HS-5 (cell line): ENCODE results near the gene SHISA9.

Experiments used
- DNase-seq: peaks from one replicate; pipeline ENCODE4 v3.0.0-alpha.2; 2012; ENCODE audit warnings: low read depth

SHISA9 gene

GRCh38 chr16:13076878-13077277 is 175.5 kb downstream of the SHISA9 start:
- DNase-seq: no peak

GRCh38 chr16:13077816-13078215 is 176.4 kb downstream of the SHISA9 start:
- DNase-seq: no peak

DNA sequence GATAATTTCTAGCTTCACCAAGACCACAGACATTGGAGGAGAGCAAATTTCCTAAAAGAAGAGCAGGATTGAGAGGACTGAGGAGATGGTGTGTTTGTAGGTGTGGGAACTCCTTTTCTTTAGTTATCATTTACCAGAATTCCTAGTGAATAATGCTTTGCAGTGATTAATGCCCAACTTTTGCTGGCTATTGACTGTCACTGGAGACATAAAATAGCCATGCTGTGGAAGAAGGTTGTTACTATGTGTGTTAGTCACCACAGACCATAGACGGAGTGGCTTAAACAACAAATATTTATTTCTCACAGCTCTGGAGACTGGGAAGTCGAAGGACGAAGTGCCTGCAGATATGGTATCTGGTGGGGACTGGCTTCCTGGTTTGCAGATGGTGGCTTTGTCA is 179.1 kb downstream of the SHISA9 start:
- no peak for DNase-seq

DNA sequence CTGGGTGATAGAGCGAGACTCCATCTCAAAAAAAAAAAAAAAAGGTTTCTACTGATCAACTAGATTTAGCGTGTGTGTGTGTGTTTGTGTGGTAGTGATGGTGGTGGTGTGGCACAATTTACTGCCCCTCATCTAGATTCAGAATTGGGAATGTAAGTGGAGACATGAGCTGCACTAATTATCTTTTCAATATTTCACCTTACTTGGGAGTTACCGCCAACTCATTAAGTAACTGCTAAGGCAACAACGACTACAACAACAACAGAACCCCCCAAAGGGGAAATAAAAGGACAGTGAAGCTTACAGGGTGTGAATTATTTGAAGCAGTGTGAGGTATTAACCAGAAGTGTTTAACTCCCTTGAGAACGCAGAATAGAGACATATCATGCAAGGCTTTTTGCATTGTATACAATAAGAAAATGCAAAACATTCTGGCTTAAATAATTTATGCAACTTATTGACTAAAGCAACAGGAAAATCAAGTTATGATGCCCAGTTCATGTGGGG is 180.5 kb downstream of the SHISA9 start:
- no peak for DNase-seq

- DNase-seq: no peak
Observed at GRCh38 chr16:13083681-13084080, 182.3 kb downstream of the SHISA9 start.

DNA sequence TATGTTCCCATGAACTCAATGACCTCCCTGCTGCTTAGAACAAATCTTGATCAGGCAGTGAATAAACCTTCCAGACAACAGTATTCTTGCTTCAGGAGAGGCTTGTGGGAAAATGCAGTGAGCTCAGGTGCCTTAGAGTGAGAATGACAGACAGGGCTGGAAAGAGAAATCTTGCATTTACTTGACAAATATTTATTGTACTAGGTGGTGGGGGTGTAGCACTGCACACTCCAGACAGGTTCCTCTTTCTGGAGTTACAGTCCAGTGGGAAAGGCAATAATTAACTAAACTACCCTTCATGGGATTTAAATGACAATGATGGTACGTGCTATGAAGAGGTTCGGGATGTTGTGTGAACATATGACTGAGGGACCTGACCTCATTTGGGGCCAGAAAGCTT is 182.9 kb downstream of the SHISA9 start:
- no peak for DNase-seq

- DNase-seq: no peak
Observed at GRCh38 chr16:13093661-13094060, 192.3 kb downstream of the SHISA9 start.

DNA sequence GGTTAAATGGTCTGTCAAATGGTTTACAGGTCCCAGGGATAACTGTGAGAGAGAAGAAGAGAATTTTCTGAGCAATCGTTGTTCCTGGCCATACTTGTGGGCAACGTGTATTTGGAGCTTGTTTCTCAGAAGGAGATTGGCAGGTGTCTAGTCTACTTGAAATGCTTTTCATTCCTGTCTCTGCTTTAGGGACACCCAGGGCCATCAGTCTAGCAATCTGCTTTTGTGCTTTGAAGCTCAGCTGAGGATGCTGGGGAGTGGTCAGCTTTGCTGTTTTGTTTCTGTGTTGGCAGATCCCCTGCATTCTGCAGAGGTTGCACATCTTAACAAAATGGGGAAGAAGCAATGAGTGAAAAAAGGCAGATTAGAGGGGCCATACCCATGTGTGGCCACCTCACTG is 193.7 kb downstream of the SHISA9 start:
- no peak for DNase-seq

DNA sequence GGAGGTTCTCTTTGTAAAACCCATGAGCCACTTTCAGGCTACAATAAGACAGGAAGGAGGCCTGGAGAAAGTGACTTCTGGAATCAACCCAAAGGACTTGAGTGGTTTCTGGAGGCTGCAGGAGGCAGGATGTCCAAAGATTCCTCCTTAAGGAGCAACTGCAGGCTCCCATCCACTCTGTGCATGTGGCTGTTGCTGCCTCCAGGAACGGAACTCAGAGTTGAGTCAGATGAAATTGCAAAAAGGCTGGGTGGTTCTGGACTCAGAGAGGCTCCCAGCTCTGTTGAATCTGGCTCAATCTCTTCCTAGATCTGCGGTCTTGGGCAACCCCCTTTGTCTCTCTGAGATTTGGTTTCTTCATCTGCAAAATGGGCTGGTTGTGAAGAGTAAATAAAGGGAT is 197.1 kb downstream of the SHISA9 start:
- DNase-seq: no peak

DNA sequence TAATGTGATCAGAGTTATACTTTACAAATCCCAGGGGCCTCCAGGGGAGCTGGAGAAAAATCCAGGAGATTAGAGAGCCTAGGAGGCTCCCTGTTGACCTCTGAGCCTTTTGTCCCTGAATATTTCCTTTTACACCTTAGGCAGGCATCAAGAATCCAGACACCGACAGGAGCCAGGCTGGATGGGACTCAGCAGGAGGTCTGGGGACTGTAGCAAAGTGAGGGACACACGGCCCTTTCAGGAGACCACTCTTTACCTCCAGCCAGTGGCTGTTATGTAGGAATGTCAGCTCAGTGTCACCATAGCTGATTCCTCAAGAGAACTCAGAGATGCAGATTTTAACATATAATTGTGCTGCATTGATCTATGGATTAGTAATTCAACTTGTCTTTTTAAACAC is 198.4 kb downstream of the SHISA9 start:
- no peak for DNase-seq

DNA sequence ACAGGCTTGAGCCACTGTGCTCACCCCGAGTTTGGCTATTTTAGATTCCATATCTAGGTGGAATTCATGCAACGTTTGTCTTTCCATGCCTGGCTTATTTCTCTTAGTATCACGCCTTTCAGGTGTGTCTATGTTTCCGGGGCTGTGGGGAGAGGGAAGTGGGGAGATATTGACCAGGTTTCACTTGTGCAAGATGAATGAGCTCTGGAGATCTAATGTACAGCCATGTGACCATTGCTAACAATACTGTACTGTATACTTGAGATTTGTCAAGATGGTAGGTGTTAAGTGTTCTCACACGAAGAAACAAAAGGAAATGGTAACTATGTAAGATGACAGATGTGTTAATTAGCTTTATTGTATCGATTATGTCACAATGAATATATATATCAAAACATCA is 199.6 kb downstream of the SHISA9 start:
- no peak for DNase-seq

GRCh38 chr16:13101828-13102227 is 200.4 kb downstream of the SHISA9 start:
- no peak for DNase-seq

DNA sequence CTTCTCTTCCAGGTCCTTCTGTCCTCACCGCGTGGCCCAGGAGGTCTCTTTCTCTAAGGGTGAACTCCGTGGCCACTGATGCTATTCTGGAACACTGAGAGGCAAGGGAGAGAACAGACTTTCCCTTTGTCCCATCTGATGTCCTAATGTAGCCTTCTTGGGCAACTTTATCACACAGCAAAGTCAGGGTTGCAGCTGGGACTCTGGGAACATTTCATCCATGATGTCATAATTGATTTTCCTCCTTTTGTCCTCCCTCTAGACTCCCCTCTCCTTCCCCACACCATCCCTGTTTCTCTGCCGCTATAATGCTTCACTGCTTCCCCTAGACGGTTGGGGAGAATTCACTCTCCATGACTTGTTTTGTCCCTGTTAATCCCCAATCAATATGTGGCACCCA is 201.0 kb downstream of the SHISA9 start:
- no peak for DNase-seq

DNA sequence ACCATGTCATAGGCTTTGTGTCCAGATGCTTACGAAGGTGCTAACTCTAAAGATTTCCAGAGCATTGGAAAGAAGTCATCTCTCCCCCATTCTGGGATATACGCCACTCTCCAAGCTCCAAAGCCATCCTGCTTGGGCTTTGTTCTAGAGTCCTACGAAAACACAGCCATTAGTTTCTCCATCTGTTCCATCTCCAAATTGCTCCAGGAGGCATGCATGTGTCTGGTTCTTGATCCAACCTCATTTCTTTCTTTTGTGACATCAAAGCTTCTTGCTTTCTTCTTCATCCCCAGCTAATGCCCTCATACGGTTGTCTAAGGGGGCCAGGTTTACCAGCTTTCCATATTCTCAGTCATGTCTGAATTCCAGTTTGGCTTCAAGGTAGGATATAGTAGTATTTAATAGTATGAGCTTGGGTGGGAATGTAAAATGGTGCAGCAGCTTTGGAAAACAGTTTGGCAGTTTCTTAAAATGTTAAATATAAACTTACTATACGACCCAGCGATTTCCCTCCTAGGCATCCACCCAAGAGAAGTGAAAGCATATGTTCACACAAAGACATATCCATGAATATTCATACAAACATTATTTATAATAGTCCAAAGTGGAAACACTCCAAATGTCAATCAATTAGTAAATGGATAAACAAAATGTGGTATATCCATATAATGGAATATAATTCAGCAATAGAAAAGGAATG is 202.6 kb downstream of the SHISA9 start:
- DNase-seq: no peak

DNA sequence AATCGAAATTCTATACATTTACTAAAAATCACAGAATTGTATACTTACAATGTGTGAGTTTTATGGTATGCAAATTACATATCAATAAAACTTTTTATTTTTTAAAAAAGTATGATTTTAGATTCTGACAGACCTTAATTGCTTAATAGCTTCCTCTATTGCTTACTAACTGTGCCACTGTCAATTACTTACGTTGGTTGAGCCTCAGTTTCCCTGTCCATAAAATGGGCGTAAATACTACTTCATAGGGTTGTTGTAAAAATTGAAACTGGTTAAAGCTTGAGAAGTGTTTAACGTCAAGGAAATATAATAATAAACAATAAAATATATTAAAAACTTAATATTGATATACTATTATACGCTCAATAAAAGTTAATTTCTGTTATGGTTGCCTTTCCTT is 203.4 kb downstream of the SHISA9 start:
- DNase-seq: no peak

- no peak for DNase-seq
Observed at GRCh38 chr16:13105427-13105826, 204.0 kb downstream of the SHISA9 start.

DNA sequence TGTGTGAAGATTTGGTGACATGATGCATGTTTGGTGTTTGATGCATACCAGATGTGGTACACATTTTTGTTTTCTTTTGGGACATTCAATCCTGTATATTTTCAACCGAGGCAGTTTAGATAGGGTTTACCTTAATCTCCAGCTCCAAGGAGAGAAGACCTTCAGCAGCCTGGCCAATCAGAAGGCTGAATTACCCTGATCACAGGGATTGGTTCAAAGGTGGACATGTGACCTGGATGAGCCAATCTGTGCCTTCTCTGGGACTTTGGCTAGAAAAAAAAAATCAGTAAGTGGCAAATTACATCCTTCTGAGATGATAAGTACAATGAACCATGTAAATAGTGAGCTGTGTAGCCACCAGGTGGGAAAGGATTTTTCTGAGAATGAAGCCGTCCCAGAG is 205.1 kb downstream of the SHISA9 start:
- DNase-seq: no peak

DNA sequence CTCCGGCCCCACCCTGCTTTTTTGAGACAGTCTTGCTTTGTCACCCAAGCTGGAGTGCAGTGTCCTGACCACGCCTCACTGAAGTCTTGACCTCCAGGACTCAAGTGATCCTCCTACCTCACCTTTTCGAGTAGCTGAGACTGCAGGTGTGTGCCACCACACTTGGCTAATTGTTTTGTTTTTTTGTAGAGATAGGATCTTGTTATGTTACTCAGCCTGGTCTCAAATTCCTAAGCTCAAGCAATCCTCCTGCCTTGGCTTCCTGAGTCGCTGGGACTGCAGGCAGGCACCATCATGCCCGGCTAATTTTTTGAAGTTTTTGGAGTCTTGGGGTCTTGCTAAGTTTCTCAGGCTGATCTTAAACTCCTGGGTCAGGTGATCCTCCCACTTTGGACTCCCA is 206.7 kb downstream of the SHISA9 start:
- DNase-seq: no peak

GRCh38 chr16:13109171-13109570 is 207.8 kb downstream of the SHISA9 start:
- DNase-seq: no peak

DNA sequence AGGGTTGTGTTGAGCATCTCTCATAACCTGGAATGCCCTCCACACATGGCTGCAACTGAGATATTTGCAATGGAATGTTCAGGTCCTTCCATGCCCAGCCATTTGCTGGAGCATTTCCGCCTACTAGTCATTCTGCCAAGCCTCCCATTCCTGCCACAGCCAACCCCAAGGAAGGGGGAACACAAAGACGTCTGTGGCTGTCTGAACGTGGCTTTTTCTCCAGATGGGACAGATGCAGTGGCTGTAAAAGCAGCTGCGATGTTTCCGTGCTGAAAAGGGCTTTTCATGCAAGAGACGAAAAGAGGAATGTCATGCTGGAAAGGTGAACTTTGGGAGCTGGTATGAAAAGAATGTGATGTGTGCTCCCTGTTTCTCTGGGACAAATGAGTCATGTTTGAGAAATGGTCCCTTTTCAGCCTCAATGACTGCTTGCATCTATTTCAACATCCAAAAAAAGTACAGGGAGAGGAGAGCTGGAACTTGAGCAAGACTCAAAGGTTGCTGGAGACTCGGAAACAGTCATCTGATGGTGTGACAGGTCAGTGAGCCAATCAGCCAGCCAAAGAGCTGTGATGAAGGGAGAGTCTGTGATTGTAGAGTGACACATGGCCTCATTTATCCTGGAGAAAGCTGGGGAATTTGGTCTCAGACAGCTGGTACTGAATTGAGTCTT is 208.9 kb downstream of the SHISA9 start:
- DNase-seq: peak; percentile 23

- DNase-seq: no peak
Observed at GRCh38 chr16:13111747-13112146, 210.3 kb downstream of the SHISA9 start.

- DNase-seq: no peak
Observed at GRCh38 chr16:13113741-13114140, 212.3 kb downstream of the SHISA9 start.

GRCh38 chr16:13118091-13118490 is 216.7 kb downstream of the SHISA9 start:
- DNase-seq: no peak

- no peak for DNase-seq
Observed at GRCh38 chr16:13120091-13120490, 218.7 kb downstream of the SHISA9 start.
